ENCODE results near the gene SNU13. TPM values are rescaled to one million over a fixed set of nuclear protein-coding genes. Genes with fewer than 3 reads are reported as not detected.
"Not testable (repeated sequence)": the region's sequence is repeated elsewhere in the genome, so short reads cannot be mapped to it uniquely, and the experiment has no call there.

SNU13 gene
- total RNA-seq, 2 donors from 2014 or later = 87.8 to 91.4 TPM

DNA sequence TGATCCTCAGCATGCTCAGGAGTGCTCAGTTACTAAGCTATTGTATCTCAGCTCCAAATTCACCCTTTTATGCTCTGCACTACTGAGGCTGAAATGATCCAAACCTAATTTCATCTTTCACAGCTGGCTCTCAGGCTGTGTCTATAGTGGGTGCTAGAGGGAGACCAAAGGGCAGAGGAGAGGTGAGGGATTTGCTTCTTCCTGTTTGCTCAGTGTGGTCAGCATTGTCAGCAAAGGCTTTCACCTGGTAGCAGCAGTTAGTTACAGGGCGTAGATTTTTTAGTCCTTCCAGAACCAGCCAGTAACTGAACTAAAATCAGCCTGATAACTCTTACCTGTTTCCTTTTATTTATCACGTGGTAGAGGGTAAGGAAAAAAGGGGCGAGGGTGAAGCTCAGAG, 34.3 kb downstream of the SNU13 start:
- ATAC-seq (no peak), DNase-seq (no peak)
- intact Hi-C loops (cut with DNase I, micrococcal nuclease) = no loop called here

DNA sequence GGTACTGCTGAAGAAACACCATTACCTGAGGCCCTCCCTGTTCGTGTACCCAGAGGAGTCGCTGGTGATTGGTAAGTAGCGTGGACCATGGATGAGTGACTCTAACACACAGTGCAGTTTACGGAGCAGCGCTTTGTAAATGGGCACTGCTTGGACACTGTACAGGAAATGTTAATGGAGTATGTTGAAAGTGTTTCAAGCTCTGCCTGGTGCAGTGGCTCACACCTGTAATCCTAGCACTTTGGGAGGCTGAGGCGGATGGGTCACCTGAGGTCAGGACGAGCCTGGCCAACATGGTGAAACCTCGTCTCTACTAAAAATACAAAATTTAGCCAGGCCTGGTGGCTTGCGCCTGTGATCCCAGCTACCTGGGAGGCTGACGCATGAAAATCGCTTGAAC, 37.8 kb downstream of the SNU13 start:
- intact Hi-C loops (cut with DNase I, micrococcal nuclease) = no loop called here
- no peak for DNase-seq
- no peak for ATAC-seq

DNA sequence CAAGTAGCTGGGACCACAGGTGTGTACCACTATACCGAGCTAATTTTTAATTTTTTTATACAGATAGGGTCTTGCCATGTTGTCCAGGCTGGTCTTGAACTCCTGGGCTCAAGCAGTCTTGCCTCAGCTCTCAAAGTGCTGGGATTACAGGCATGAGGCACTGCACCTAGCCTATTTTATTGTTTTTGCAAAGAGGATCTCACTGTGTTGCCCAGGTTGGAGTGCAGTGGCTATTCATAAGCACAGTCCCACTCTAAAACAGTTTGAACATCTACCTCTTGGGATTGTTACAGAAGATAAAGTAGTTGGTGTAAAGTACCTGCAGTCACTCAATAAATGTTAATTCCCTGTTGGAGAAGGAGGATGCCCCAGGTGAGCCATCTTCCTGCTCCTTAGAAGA, 38.4 kb downstream of the SNU13 start:
- DNase-seq (no peak), ATAC-seq (no peak)
- intact Hi-C loops (cut with DNase I, micrococcal nuclease) = no loop called here

DNA sequence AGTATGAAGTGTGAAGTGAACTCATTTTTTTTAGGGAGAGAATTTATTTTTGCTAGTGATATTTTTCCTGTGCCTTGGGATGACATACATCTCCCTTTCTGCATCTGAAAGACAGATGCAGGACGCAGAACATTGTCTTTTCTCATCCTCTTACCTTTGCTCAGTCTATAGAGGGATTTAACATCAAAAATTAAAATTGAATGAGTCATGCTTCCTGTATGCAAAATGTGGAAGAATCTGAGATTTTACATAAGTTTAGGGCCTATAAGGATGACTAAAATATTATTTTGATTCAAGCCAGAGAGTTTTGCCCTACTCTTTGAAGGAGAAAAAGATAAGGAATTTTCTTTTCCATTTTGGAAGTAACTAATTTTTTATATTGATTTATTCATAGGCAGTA, 40.2 kb downstream of the SNU13 start:
- no peak for DNase-seq
- no peak for ATAC-seq
- intact Hi-C loops (cut with DNase I, micrococcal nuclease) = no loop called here

DNA sequence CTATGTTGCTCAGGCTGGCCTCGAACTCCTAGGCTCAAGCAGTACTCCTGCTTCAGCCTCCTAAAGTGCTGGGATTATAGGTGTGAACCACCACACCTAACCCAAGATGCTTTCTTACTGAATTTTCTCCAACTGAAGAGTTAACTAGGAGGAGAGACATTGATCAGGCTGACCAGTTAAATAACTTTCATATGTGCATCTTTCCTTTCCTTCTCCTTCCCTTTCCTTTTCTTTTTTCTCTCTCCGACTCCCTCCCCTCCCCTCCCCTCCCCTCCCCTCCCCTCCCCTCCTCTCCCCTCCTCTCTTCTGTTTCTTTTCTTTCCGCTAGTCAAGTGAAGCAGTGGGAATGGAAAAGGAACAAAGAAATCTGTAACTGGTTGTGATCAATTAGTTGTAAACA, 40.9 kb downstream of the SNU13 start:
- no peak for DNase-seq
- ATAC-seq = no peak
- intact Hi-C loops (cut with DNase I, micrococcal nuclease) = no loop called here

DNA sequence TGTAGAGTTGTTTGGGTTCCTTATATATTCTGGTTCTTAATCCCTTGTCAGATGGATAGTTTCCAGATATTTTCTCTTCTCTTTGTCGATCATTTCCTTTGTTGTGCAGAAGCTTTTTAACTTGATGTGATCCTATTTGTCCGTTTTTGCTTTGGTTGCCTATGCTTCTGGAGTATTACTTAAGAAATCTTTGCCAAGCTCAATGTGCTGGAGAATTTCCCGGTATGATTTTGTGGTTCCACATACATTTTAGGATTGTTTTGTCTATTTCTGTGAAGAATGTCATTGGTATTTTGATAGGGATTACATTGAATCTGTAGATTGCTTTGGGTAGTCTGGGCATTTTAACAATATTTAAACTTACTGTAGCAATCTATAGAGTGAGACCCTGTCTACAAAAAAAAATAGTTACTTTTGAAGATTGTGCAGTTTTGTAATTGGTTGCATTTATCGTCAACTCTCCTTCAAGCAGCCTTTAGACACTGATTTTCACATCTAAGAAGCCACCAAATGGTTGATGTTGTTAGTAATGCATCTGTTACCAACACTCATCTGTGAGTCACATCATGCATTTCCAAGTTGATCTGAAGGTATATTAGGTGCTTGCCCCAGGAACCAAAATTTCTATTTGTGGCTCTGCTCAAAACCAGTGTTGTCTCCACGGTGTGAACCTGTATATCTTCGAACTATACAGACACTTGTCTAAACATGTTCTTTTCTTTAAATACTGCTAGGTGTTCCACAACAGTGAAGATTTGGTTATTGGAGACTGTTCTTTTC, 46.1 kb downstream of the SNU13 start:
- DNase-seq (no peak), ATAC-seq (no peak)
- intact Hi-C loops (cut with DNase I, micrococcal nuclease) = no loop called here

DNA sequence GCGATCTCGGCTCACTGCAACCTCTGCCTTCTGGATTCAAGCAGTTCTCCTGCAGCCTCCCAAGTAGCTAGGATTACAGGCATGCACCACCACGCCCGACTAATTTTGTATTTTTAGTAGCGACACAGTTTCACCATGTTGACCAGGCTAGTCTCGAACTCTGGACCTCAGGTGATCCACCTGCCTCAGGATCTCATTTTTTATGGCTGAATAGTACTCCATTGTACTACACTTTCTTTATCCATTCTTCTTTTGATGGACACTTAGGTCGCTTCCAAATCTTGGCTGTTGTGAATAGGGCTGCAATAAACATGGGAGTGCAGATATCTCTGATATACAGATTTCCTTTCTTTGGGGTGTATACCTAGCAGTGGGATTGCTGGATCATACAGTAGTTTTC, 46.8 kb downstream of the SNU13 start:
- no peak for DNase-seq
- no peak for ATAC-seq
- intact Hi-C loops (cut with DNase I, micrococcal nuclease) = no loop called here

DNA sequence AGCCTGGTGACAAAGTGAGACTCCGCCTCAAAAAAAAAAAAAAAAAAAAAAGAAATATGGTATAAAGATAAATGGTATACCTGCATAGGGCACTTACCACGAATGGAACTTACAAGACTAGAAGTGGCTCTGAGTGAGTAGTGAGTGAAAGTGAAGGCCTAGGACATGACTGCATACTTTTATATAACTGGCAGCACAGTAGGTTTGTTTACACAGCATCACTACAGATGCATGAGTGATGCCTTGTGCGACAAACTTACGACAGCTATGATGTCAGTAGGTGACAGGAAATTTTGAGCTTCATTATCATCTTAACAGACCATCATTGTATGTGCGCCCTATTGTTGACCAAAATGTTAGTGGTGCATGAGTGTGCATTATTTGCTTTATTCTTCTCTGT, 49.9 kb downstream of the SNU13 start:
- DNase-seq = no peak
- ATAC-seq = no peak
- intact Hi-C loops (cut with DNase I, micrococcal nuclease) = no loop called here

DNA sequence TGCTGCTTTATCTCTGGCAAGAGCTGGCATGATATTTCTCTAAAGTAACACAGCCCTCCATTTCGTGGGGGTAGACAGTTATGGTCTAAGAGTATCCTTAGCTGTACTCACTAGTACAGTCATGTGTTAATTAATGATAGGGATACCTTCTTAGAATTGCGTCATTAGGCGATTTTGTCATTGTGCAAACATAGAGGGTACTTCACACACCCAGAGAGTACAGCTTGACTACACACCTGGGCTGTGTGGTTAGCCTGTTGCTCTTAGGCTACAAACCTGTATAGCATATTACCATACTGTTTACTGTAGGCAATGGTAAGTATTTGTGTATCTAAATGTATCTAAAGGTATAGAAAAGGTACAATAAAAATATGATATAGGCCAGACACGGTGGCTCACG, 50.5 kb downstream of the SNU13 start:
- DNase-seq (no peak), ATAC-seq (no peak)
- intact Hi-C loops (cut with DNase I, micrococcal nuclease) = no loop called here

DNA sequence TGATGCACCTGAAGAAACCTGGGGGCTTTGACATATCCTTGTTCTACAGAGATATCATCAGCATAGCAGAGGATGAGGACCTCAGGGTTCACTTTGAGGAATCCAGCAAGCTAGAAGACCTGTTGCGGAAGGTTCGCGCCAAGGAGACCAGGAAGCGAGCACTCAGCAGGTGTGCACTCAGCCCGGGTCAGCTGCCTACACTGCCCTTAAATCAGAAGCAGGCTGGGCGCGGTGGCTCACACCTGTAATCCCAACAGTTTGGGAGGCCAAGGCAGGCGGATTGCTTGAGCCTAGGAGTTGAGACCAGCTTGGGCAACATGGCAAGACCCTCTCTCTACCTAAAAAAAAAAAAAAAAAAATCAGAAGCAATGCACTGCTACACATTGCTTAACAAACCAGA, 51.0 kb downstream of the SNU13 start:
- intact Hi-C loops (cut with DNase I, micrococcal nuclease); ATAC-seq; DNase-seq: not testable (repeated sequence)

DNA sequence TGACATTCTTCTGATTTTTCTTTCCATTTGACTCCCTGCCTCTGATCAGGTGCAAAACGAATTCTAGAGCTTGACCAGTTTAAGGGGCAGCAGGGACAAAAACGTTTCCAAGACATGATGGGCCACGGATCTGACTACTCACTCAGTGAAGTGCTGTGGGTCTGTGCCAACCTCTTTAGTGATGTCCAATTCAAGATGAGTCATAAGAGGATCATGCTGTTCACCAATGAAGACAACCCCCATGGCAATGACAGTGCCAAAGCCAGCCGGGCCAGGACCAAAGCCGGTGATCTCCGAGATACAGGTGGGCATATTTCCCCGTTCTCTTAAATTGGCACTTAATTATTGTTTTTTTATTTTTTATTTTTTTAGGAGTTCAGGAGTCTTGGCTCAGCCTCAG, 52.2 kb downstream of the SNU13 start:
- ATAC-seq (no peak), DNase-seq (no peak)
- intact Hi-C loops (cut with DNase I, micrococcal nuclease) = no loop called here

DNA sequence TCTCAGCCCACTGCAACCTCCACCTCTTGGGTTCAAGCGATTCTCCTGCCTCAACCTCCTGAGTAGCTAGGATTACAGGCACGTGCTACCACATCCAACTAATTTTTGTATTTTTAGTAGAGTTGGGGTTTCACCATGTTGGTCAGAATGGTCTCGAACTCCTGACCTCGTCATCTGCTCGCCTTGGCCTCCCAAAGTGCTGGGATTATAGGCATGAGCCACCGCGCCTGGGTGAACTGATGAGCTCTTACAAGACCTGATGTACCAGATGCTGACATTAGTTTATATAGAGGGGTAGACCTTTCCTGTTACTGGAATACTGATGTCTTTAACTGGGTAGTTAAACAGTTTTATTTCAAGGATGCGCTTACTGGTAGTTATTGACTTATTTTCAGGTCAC, 54.1 kb downstream of the SNU13 start:
- DNase-seq; ATAC-seq; intact Hi-C loops (cut with DNase I, micrococcal nuclease): not testable (repeated sequence)

DNA sequence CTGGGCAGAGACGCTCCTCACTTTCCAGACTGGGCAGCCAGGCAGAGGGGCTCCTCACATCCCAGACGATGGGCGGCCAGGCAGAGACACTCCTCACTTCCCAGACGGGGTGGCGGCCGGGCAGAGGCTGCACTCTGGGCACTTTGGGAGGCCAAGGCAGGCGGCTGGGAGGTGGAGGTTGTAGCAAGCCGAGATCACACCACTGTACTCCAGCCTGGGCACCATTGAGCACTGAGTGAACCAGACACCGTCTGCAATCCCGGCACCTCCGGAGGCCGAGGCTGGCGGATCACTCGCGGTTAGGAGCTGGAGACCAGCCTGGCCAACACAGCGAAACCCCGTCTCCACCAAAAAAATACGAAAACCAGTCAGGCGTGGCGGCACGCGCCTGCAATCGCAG, 57.1 kb downstream of the SNU13 start:
- intact Hi-C loops (cut with DNase I, micrococcal nuclease); ATAC-seq; DNase-seq: not testable (repeated sequence)

DNA sequence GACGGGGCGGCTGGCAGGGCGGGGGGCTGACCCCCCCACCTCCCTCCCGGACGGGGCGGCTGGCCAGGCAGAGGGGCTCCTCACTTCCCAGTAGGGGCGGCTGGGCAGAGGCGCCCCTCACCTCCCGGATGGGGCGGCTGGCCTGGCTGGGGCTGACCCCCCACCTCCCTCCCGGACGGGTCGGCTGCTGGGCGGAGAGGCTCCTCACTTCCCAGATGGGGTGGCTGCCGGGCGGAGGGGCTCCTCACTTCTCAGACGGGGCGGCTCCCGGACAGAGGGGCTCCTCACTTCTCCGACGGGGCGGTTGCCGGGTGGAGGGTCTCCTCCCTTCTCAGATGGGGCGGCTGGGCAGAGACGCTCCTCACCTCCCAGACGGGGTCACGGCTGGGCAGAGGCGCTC, 57.6 kb downstream of the SNU13 start:
- ATAC-seq; DNase-seq; intact Hi-C loops (cut with DNase I, micrococcal nuclease): not testable (repeated sequence)

DNA sequence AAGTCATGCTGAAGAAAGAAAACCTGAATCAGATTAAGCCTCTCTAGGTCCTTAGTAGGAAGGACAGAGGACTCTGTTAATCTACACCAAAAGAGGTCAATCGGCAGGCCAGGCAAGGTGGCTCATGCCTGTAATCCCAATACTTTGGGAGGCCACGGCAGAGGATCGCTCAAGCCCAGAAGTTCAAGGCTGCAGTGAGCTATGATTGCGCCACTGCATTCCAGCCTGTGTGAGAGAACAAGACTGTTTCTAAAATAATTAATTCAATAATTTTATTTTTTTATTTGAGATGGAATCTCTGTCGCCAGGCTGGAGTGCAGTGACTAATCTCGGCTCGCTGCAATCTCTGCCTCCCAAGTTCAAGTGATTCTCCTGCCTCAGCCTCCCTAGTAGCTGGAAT, 63.1 kb downstream of the SNU13 start:
- no peak for ATAC-seq
- intact Hi-C loops (cut with DNase I, micrococcal nuclease) = no loop called here
- no peak for DNase-seq

Other genes starting within 250 kb of the SNU13 start
- 10 to 100 TPM; 57.5 to 66.7 TPM for gene TOB2, start 242.1 kb downstream of the SNU13 start, total RNA-seq
- gene PHF5A, start 220.2 kb downstream of the SNU13 start, total RNA-seq = 10 to 100 TPM; 32.1 to 35.3 TPM
- 100 to 1,000 TPM; 271 to 289 TPM for gene ACO2, start 219.8 kb downstream of the SNU13 start, total RNA-seq
- 10 to 100 TPM; 10.9 to 15.9 TPM for gene POLR3H, start 144.4 kb downstream of the SNU13 start, total RNA-seq
- 1 to 10 TPM in 1 of 2 donors, under 1 TPM in 1; 0.37 to 2.0 TPM for gene CSDC2, start 127.9 kb downstream of the SNU13 start, total RNA-seq
- 10 to 100 TPM; 48.6 to 61.8 TPM for gene PMM1, start 99.0 kb downstream of the SNU13 start, total RNA-seq
- 10 to 100 TPM; 24.5 to 25.2 TPM for gene DESI1, start 67.8 kb downstream of the SNU13 start, total RNA-seq
- 100 to 1,000 TPM; 164 to 173 TPM for gene XRCC6, start 67.6 kb downstream of the SNU13 start, total RNA-seq
- gene MEI1, start 10.6 kb upstream of the SNU13 start, total RNA-seq = 1 to 10 TPM; 1.9 to 6.2 TPM
- gene CCDC134, start 111.8 kb upstream of the SNU13 start, total RNA-seq = 10 to 100 TPM in 1 of 2 donors, 1 to 10 TPM in 1; 8.8 to 11.0 TPM
- gene SREBF2, start 144.2 kb upstream of the SNU13 start, total RNA-seq = 100 to 1,000 TPM; 172 to 215 TPM
- gene SHISA8, start 226.2 kb upstream of the SNU13 start, total RNA-seq = not detected
- 1 to 10 TPM; 1.2 to 1.5 TPM for gene TNFRSF13C, start 237.9 kb upstream of the SNU13 start, total RNA-seq

All from left colon (tissue), 2 donors.